Pulmonary artery endothelial cell (primary cell): ENCODE measurements around the gene ADAM23. TPM values are rescaled to one million over a fixed set of nuclear protein-coding genes. Genes with fewer than 3 reads are reported as not detected.

Experiments
- DNase-seq: peaks from one replicate; pipeline ENCODE4 v3.0.0-alpha.2; 2011; ENCODE audit warnings: low read depth, low spot score
- total RNA-seq: library from RNA; depleted of rRNA; stranded (reverse); fragments of >200 nt; gene quantifications from 2 replicates; pipeline ENCODE4 v1.2.3, GENCODE V29; 2014

The ADAM23 gene
- total RNA-seq, 1 donor from 2014 or later: 15.3 TPM

DNA sequence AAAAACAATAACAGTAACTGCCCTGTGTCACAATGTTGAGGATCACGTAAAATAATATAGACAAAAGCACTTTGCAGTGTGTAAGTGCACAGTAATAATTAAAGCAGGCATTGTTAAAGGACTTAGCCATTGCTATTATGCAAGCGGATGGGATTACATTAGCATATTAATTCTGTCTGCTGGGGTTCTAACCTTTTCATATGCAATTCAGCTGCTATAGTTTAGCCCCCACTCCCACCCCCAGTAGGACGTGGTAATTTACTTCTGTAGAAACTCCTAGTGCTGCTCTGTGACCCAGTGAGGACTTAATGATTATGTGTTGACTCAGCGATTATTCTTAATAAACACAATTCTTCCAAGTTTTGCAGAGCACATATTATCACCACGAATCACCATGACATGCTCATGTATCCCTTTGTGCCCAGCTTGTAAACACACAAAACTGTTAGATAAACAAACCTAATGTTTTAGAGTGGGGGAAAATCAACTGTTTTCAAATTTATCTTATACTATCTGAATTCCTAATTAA, 5.1 kb upstream of the ADAM23 start:
- DNase-seq: no peak

DNA sequence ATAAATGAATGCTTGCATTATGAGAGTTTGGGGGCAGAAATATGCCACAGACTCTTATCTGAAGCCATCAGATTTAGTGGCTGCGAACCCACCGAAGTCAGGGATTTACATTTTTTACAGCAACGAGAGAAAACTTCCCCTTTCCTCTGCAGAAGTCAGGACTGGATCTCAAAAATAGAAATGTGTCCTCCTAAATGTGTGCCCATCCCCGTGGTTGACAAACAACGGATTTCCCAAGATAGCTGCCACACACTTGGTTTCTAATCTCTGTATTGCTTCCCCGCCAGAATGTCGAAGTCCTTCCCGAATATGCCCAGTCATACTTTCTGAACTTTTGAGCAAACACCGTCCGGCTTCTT, 879 bp upstream of the ADAM23 start:
- no peak for DNase-seq

DNA sequence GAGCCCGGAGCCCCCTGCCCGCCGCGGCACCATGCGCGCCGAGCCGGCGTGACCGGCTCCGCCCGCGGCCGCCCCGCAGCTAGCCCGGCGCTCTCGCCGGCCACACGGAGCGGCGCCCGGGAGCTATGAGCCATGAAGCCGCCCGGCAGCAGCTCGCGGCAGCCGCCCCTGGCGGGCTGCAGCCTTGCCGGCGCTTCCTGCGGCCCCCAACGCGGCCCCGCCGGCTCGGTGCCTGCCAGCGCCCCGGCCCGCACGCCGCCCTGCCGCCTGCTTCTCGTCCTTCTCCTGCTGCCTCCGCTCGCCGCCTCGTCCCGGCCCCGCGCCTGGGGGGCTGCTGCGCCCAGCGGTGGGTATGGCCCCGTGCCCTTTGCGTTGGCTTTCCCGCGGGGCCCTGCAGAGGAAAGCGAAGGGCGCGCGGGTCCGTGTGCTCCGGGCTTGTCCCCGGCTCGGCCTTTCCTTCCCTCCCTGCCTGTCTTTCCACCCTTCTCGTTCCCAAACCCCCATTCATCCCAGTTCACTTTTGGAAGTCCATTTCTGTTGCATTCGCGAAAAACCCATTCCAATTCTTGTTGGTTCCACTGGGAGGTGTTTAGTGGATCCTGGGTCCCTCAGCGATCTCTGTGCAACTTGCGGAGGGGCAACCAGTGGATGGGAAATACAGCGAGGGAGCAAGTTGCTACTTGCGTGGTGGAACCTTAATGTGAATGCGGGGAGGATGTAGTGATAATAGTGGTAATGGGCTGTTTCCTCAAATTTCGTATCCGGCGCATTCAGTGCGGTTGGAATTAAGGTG, 599 bp downstream of the ADAM23 start:
- no peak for DNase-seq

DNA sequence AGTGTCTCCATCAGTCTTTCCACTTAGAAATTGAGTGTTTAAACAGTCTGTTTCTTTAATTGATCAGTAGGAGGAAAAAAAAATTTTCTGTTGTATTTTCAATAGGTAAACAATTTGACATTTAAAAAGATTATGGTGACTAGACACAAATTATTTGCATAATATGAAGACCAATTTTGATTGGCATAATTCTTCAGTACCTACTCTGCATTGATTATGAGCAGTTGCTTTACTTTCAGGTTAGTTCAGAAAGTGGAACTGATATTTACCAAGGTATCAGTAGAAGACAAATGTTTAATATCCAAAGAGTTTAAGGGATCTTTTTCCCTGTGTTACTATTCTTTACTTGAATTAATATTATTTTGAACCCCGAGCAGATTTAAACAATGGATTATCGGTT, 2.6 kb downstream of the ADAM23 start:
- DNase-seq: no peak

DNA sequence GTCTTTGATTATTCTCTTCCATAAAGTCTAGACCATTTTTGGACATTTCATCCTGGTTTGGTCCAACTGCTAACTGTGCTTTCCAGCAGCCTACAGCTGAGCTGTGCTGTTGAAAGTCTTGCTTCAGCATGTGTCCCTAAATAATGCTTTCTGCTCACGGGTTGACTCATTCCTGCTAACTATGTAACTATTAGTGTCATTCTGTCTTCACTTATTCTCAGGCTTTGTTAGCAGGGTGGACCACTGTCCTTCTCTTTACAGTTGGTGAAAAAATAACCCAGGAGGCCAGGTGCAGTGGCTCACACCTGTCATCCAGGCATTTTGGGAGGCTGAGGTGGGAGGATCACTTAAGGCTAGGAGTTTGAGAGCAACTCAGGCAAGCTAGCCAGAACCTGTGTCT, 8.9 kb downstream of the ADAM23 start:
- no peak for DNase-seq

DNA sequence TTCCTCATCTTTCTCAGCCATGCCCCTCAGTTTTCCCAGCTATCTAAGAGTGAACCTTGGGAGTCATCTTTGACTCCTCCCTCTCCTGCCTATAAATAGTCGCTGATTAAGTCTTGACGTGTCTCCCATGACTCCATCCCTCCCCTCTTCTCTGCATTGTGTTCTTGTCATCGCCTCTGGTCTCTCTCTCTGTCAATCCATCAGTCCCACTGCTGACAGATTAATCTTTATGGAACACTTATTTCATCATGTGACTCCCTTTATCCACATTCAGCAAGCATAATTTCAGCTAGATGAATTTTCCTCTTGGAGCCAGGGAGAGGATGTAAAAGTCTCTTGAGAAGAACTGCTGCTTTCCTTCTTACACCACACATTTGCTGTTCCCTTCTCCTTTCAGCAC, 9.4 kb downstream of the ADAM23 start:
- DNase-seq: no peak

DNA sequence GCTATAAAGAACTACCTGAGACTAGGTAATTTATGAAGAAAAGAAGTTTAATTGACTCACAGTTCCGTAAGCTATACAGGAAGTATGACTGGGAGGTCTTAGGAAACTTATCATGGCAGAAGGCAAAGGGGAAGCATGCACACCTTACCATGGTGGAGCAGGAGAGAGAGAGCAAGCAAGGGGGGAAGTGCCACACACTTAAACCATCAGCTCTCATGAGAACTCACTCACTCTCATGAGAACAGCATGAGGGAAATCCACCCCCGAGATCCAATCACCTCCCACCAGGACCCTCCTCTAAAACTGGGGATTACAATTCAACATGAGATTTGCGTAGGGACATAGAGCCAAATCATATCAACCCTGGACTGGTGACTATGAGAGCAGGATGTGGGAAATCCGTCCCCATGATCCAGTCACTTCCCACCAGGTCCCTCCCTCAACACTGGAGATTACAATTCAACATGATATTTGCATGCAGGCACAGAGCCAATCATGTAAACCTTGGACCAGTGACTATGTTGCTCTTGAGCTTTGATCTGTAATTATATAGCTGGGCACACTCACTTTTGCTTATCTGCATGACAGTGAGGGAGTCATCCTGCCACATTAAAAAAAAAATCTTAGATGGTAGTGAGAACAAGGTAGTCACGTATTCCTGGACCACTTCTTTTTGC, 12.9 kb downstream of the ADAM23 start:
- DNase-seq: no peak

DNA sequence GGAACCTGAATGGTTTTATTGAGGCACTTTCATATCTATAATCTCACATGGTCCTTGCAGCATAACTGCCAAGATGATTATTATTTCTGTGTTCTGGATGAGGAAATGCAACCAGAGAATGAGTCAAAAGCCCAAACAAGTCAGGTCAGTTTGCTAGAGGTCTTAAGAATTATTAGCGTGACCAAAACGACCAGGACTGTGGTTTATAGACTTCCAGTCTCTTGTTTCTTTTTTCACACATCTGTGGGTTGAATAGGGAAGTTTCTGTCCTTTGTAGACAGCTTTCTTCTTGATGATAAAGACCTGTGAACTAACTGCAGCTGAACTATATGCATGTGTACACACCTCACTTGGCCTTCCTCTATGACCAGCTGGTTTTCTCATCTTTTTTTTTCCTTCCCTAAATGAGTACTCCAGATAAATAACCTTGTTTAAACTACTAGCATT, 13.9 kb downstream of the ADAM23 start:
- no peak for DNase-seq

DNA sequence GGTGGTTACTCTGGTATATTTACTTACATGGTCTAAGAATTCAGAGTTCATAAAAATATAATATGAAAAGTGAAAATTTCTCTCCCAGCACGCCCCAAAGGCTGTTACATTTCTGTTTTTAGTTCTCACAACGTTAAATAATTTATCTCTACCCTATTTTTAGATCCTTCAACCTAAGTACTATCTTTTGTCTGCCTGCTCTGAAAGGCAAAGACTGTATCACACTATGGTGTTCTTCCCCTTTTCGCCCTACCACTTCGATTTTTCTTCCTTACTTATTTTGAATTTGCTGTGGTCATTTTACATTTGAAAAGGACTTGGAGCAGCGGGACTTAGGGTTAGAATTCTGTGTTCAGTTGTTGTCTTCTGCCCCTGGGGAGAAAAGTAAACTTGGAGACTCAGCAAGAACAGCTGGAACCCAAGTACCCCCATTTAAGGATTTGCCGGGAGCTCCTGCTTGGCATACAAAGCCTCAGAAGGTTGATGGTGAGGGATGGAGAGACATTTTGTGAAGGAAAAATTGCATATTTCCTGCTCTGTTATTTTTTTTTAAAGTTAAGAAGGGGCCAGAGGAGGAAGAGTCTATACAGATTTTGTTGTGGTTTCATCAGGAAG, 19.0 kb downstream of the ADAM23 start:
- DNase-seq: no peak

DNA sequence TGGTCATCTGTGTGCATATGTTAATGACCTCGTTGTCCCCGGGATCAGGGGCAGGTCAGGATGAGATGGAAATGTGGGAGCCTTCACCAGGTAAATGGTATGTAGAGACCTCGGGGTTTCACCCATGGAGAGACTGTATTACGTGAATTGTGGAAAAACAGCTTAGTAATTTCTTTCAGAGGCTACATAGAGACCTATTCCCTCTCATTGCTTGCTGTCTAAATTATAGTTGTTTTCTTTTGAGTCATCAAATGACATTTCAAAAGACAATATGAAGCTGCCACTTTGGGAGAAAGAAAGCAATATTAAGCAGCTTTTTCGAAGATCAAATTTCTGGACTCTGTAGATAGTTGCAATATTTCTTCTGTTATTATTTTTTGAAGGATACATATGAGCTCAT, 20.4 kb downstream of the ADAM23 start:
- no peak for DNase-seq

DNA sequence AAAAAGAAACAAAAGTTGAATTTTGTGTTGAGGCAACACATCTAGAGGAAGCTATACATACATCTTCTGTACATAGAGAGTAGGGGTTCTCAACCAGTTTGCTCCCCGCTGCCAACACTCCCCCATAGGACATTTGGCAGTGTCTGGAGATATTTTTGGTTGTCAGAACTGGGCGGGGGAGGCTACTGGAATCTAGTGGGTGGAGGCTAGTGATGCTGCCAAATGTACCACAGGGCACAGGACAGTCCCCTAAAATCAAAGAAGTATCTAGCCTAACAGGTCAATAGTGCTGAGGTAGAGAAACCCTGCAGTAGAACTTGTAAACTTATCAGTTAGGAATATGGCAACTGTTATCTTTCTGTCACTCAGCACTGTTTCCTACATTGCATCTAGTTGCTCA, 21.3 kb downstream of the ADAM23 start:
- DNase-seq: no peak

DNA sequence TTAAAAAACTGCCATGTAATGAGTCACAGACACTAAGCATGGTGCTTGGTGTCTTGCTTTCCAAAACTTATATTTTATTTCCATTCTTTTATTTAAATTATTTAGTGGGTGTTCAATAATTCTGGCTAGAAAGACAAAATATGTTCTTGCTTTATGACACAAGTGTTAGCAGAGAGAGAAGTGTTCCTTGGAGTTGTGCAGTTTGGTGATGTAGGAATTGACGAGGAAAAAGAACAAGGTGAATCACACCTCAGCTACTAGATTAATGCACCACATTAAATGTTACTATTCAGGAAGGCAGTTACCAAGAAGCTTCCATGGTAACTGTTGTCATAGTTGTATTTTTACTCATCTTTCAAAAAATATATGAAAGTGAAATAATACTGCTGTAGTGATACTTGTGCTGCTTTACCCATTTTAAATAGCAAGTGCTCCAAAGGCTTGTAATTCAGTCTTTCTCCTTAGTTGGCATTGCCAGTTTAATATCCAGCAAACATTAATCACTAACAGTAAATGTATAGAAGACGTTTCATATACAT, 28.3 kb downstream of the ADAM23 start:
- no peak for DNase-seq

DNA sequence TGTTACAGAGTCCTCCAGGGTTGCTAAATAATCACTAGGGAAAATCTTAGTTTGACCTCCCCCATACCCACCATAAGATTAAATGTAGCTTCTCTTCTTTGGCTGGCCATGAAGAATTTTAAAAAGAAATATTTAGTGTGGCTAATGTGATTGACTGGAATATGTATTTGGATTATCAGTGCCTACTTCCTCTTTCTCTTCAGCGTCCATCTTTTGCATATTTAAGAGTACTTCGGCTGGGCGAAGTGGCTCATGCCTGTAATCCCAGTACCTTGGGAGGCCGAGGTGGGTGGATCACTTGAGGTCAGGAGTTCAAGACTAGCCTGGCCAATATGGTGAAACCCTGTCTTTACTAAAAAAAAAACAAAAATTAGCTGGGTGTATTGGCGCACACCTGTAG, 28.8 kb downstream of the ADAM23 start:
- DNase-seq: no peak

DNA sequence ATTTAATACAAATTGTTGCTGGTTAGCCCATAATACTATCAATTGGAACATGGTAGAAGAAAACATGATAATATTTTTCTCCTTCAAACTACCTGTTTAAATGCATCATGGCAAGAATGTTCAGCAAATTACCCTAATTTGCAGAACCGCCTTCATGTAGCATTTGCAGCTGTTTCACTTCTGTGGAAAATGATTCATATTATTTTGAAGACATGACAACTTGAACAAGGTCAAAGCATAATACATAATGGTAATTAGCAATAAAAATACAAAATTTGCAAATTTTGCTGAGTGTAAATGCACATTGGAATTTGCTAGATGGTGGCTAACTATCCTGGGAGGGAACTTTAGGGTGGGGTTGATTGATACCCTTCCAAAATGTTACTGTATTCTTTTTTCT, 30.8 kb downstream of the ADAM23 start:
- DNase-seq: no peak

DNA sequence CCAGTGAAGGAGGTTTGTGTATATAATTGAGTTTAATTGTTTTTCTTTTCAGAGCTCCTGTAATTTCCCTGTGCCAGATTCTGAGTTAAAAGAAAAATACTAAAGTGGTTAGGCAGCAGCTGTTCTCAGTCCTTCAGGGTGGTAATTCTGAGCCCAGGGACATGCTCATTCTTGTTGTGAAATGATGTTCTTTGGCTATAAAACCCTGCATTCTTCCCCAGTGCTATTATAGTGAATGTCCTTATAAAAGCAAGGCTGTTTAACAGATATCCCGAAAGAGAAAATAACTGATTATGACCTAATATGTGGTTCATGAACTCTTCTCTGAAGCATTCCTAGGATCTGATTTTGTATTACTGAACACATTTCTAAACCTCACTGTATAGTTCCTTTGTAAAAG, 34.0 kb downstream of the ADAM23 start:
- no peak for DNase-seq

DNA sequence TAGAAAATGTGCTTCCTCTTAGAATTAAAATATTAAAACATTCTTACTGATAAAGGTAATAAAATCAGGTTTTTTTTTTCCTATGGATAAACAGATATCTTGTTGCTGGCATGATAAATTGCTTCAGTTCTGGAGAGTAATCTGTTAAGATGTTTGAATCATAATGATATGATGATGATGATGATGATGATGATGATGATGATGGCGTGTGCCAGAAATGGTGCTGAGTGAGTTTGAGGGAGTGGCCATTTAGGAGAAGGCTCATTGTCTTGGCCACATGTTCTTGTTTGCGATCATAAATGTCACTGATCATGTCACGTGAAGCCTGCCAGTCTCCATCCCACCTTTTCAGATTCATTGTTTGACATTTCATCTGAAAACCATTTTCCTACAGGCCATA, 35.0 kb downstream of the ADAM23 start:
- DNase-seq: no peak

DNA sequence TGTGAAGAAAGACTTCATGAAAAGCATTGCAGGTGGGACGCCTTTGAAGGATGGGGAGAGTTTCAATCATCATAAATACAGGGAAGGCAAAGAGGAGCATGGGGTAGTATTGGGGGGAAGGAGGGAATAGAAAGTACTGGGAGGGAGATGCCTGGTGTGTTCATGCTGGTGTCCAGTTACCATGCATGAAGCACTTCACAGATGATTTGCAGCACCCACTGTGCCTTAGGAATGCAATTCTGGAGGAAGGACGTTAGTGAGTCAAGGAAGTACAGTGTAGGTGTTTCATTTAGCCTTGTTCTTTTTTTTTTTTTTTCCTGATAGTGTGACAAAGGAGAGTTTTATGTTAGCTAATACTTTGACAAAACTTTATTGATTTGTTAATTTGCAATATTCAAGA, 36.8 kb downstream of the ADAM23 start:
- no peak for DNase-seq

DNA sequence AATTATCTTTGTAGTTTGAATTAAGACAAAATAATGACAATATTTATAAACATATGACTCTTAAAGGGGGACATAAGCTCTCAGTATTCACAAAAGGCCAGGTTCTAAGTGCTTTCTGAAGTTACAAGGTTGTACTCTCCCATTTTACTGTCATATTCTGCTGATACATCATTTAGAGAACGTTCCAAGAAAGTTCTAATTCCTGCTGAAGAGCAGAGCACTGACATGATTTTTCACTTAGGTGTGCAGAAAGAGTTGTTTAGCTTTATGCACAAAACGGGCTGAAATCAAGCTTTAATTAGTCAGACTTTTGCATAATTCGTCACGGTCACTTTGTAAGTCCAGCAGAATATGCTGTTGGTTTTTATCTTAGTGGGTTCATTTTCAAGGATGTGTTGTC, 37.3 kb downstream of the ADAM23 start:
- no peak for DNase-seq

DNA sequence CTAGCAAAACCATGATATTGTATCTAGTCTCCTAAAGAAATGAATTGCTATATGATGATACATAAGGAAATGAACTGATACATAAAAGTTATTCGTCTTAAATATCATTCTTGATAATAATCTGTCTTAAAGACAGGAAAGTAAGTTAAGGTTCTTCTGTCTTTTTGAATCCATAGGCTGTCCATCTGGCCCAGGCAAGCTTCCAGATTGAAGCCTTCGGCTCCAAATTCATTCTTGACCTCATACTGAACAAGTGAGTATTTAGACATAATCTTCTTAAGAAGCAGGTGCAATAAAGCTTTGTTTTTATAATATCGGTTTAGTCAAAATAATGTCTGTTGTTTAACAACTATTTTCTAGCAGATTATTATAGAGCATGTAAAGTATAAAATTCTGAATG, 37.7 kb downstream of the ADAM23 start:
- no peak for DNase-seq

DNA sequence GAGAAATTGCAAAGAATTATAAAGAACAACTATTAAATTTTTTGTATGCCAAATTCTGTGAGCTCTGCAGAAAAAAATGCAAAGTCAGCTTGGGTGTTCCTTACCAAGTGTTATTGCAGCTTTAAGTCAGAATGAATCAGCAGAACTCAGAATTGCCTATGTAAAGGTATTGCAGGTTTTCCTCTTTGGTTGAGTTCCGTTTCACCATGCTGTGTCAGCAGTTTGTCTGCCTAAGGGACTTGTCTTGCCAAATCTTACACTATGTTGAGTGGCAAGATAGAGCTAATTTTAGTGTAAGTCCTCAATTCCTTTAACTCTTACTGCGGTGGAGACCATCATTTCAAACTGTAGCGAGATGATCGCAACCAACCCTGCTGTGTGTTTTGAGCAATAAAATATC, 38.8 kb downstream of the ADAM23 start:
- DNase-seq: no peak

DNA sequence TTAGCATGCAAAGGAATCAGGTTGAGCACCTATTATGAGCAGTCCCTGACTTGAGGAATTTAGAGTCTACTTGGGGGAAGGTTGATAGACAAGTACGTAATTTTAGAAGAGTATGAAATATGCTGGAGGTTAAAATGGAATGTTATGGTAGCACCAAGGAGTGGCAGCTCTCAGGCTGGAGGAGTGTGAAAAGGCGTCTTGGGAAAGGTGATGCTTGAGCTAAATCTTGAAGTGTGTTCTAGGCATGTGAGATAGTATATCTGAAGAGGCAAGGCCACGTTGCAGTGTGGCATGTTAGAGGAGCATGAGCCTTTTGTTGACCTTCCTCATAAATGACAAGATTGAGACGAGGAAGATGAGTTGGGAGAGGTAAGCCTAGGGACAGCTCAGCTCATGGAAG, 39.3 kb downstream of the ADAM23 start:
- DNase-seq: no peak

DNA sequence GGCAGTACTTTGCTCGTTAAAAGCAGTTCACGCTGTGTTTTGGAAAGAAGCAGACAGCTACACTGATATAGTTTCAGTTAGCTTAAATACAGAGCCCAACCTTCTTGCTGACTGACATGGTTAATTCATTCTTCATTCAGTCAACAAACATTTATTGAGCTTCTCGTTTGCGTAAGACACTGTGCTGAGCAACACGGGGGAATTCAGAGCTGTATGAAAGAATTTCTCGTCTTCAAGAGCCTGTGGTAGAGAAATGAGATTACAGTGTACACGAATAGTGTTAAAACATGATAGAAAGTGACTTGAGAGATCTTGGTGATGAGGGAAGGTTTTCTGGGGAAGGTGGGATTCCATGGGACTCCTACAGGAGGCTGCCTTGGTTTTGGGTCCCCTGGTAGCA, 44.7 kb downstream of the ADAM23 start:
- DNase-seq: no peak
